HEK293 (cell line): ENCODE results near the gene MRPL45.

Experiments
- REST ChIP-seq: fragments of 450-650 bp; formaldehyde crosslinking; IDR thresholded peaks from 2 replicates; pipeline ENCODE4 v1.5.1; 2016; ENCODE audit warnings: missing biosample characterization, missing genetic modification characterization
- ZFP37 ChIP-seq: fragments of 450-650 bp; formaldehyde crosslinking; IDR thresholded peaks from 2 replicates; pipeline ENCODE4 v1.5.1; 2016; ENCODE audit warnings: missing biosample characterization, missing genetic modification characterization
- ZNF133 ChIP-seq: fragments of 450-650 bp; formaldehyde crosslinking; IDR thresholded peaks from 2 replicates; pipeline ENCODE4 v1.5.1; 2016; ENCODE audit warnings: missing biosample characterization, missing genetic modification characterization
- ZNF221 ChIP-seq: fragments of 450-650 bp; formaldehyde crosslinking; IDR thresholded peaks from 2 replicates; pipeline ENCODE4 v1.5.1; 2017; ENCODE audit warnings: missing biosample characterization, missing genetic modification characterization, borderline replicate concordance
- ZNF302 ChIP-seq: fragments of 450-650 bp; formaldehyde crosslinking; IDR thresholded peaks from 2 replicates; pipeline ENCODE4 v1.5.1; 2016; ENCODE audit warnings: missing biosample characterization, missing genetic modification characterization, low read depth
- ZNF324 ChIP-seq: fragments of 450-650 bp; formaldehyde crosslinking; IDR thresholded peaks from 2 replicates; pipeline ENCODE4 v1.5.1; 2016; ENCODE audit warnings: missing biosample characterization, missing genetic modification characterization
- ZNF626 ChIP-seq: fragments of 450-650 bp; sonication (Bioruptor Pico); formaldehyde crosslinking; IDR thresholded peaks from 2 replicates; pipeline ENCODE4 v1.5.1; 2018; ENCODE audit warnings: missing biosample characterization, missing genetic modification characterization, inconsistent platforms
- ZNF837 ChIP-seq: fragments of 450-650 bp; formaldehyde crosslinking; IDR thresholded peaks from 2 replicates; pipeline ENCODE4 v1.5.1; 2016; ENCODE audit warnings: missing biosample characterization, missing genetic modification characterization
- ZNF843 ChIP-seq: fragments of 450-650 bp; formaldehyde crosslinking; IDR thresholded peaks from 2 replicates; pipeline ENCODE4 v1.5.1; 2016; ENCODE audit warnings: missing biosample characterization, missing genetic modification characterization
- ZSCAN23 ChIP-seq: fragments of 450-650 bp; formaldehyde crosslinking; IDR thresholded peaks from 2 replicates; pipeline ENCODE4 v1.5.1; 2016; ENCODE audit warnings: missing biosample characterization, missing genetic modification characterization
- TF ChIP-seq, protein P1 (sequence below): fragments of 450-650 bp; formaldehyde crosslinking; IDR thresholded peaks from 2 replicates; pipeline ENCODE4 v1.5.1; 2016; ENCODE audit warnings: missing biosample characterization, missing genetic modification characterization
- TF ChIP-seq, protein P2 (sequence below): fragments of 450-650 bp; formaldehyde crosslinking; IDR thresholded peaks from 2 replicates; pipeline ENCODE4 v1.5.1; 2016; ENCODE audit warnings: missing biosample characterization, missing genetic modification characterization

GRCh38 chr17:38330941-38331411, 34.0 kb downstream of the MRPL45 start:
- TF ChIP-seq ZFP37 (tag by site-specific recombination) (no peak), ZNF837 (tag by site-specific recombination) (no peak), ZSCAN23 (tag by site-specific recombination) (no peak), ZNF133 (tag by site-specific recombination) (no peak), ZNF843 (tag by site-specific recombination) (no peak), REST (tag by site-specific recombination) (no peak), ZNF626 (tag by site-specific recombination) (no peak), ZNF302 (tag by site-specific recombination) (no peak), ZNF221 (tag by site-specific recombination) (no peak), ZNF324 (tag by site-specific recombination) (no peak)
- TF ChIP-seq, protein P1, sequence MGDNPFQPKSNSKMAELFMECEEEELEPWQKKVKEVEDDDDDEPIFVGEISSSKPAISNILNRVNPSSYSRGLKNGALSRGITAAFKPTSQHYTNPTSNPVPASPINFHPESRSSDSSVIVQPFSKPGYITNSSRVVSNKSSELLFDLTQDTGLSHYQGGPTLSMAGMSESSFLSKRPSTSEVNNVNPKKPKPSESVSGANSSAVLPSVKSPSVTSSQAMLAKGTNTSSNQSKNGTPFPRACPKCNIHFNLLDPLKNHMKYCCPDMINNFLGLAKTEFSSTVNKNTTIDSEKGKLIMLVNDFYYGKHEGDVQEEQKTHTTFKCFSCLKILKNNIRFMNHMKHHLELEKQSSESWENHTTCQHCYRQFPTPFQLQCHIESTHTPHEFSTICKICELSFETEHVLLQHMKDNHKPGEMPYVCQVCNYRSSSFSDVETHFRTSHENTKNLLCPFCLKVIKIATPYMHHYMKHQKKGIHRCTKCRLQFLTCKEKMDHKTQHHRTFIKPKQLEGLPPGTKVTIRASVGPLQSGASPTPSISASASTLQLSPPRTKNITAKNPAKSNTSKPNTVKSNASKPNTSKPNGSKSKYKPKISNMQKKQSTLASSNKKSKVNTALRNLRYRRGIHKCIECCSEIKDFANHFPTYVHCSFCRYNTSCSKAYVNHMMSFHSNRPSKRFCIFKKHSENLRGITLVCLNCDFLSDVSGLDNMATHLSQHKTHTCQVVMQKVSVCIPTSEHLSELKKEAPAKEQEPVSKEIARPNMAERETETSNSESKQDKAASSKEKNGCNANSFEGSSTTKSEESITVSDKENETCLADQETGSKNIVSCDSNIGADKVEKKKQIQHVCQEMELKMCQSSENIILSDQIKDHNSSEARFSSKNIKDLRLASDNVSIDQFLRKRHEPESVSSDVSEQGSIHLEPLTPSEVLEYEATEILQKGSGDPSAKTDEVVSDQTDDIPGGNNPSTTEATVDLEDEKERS (tag by site-specific recombination): no peak
- TF ChIP-seq, protein P2, sequence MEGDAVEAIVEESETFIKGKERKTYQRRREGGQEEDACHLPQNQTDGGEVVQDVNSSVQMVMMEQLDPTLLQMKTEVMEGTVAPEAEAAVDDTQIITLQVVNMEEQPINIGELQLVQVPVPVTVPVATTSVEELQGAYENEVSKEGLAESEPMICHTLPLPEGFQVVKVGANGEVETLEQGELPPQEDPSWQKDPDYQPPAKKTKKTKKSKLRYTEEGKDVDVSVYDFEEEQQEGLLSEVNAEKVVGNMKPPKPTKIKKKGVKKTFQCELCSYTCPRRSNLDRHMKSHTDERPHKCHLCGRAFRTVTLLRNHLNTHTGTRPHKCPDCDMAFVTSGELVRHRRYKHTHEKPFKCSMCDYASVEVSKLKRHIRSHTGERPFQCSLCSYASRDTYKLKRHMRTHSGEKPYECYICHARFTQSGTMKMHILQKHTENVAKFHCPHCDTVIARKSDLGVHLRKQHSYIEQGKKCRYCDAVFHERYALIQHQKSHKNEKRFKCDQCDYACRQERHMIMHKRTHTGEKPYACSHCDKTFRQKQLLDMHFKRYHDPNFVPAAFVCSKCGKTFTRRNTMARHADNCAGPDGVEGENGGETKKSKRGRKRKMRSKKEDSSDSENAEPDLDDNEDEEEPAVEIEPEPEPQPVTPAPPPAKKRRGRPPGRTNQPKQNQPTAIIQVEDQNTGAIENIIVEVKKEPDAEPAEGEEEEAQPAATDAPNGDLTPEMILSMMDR: no peak
